ENCODE results near the gene ZNF646. TPM values are rescaled to one million over a fixed set of nuclear protein-coding genes. Genes with fewer than 3 reads are reported as not detected.

Gene ZNF646
- total and polyA plus RNA-seq, 2 of the 13 experiments (the other 11 are each of a cell fraction or from before 2014, with no cell fraction given) = 3.4 to 10.9 TPM

DNA sequence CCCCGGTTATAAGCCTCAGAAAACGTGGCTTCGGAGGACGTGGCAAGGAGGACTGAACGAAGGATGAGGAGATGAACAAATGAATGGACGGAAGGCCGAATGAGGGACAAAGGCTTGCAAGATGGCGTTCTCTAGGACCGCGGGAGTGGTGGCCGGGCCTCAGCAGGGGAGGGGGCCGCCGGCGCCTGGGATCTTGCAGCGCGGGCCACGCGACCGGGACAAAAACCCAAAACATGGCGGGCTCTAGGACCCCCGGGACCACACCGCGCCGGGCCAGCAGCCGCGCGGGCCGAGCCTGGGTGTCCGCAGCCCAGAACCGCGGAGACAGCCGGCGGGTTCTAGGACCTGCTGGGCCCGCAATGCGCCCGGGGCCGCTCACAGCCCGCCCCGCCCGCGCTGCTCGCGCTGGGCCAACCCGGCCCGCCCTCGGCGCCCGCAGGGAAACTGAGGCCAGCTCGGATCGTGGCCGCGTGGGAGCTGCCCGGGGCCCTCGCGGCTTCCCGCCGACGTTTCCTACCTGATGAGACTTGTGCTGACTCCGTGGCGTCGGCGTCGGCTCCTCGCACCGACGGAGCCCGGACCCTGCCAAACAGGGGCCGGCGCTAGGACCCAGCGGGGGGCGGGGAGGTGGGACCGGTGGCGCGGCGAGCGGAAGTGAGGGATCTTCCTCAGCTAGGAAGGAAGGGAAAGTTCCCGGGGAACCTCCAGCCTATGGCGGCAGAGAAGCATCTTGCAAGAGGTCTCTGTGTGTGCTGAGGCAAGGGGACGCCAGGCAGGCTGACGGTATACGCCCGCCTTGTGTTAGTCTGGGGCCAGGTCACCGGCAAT lies 866 bp upstream of the ZNF646 start (continued):
- TF ChIP-seq, protein P1, sequence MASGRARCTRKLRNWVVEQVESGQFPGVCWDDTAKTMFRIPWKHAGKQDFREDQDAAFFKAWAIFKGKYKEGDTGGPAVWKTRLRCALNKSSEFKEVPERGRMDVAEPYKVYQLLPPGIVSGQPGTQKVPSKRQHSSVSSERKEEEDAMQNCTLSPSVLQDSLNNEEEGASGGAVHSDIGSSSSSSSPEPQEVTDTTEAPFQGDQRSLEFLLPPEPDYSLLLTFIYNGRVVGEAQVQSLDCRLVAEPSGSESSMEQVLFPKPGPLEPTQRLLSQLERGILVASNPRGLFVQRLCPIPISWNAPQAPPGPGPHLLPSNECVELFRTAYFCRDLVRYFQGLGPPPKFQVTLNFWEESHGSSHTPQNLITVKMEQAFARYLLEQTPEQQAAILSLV (CRISPR knock-in tag; IDR thresholded peaks at IDR 0.05; ENCODE audit: borderline replicate concordance) = peak; percentile 0; the same call in 1 of the 2 replicates
- TF ChIP-seq ZNF335 (CRISPR knock-in tag; IDR thresholded peaks at IDR 0.05) (peak; percentile 53; the same call in 1 of the 2 replicates), ZNF556 (CRISPR knock-in tag; IDR thresholded peaks at IDR 0.05; ENCODE audit: borderline replicate concordance) (peak; percentile 51; the same call in 1 of the 2 replicates), HES4 (CRISPR knock-in tag; IDR thresholded peaks at IDR 0.05; ENCODE audit: borderline replicate concordance) (peak; percentile 44; the same call in 1 of the 2 replicates), TGIF2 (CRISPR knock-in tag; IDR thresholded peaks at IDR 0.05) (peak; percentile 76), ZNF709 (CRISPR knock-in tag; IDR thresholded peaks at IDR 0.05) (0 out of 2 replicates have a peak, but pooled peaks have one; percentile 11), HOXD1 (CRISPR knock-in tag; IDR thresholded peaks at IDR 0.05) (peak; percentile 22; the same call in 1 of the 2 replicates), FOXM1 (CRISPR knock-in tag; IDR thresholded peaks at IDR 0.05) (no peak), ZNF670 (CRISPR knock-in tag; IDR thresholded peaks at IDR 0.05; ENCODE audit: borderline replicate concordance) (peak; percentile 70; the same call in 1 of the 2 replicates), ZC3H13 (CRISPR knock-in tag; IDR thresholded peaks at IDR 0.05) (0 out of 2 replicates have a peak, but pooled peaks have one; percentile 21), PPARG (CRISPR knock-in tag; conservative IDR thresholded peaks at IDR 0.05) (no peak), ZNF331 (CRISPR knock-in tag; IDR thresholded peaks at IDR 0.05) (peak; percentile 49; the same call in 1 of the 2 replicates)
- TF ChIP-seq, protein P2, sequence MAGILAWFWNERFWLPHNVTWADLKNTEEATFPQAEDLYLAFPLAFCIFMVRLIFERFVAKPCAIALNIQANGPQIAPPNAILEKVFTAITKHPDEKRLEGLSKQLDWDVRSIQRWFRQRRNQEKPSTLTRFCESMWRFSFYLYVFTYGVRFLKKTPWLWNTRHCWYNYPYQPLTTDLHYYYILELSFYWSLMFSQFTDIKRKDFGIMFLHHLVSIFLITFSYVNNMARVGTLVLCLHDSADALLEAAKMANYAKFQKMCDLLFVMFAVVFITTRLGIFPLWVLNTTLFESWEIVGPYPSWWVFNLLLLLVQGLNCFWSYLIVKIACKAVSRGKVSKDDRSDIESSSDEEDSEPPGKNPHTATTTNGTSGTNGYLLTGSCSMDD (CRISPR knock-in tag; IDR thresholded peaks at IDR 0.05) = peak; percentile 42
- TF ChIP-seq, protein P3, sequence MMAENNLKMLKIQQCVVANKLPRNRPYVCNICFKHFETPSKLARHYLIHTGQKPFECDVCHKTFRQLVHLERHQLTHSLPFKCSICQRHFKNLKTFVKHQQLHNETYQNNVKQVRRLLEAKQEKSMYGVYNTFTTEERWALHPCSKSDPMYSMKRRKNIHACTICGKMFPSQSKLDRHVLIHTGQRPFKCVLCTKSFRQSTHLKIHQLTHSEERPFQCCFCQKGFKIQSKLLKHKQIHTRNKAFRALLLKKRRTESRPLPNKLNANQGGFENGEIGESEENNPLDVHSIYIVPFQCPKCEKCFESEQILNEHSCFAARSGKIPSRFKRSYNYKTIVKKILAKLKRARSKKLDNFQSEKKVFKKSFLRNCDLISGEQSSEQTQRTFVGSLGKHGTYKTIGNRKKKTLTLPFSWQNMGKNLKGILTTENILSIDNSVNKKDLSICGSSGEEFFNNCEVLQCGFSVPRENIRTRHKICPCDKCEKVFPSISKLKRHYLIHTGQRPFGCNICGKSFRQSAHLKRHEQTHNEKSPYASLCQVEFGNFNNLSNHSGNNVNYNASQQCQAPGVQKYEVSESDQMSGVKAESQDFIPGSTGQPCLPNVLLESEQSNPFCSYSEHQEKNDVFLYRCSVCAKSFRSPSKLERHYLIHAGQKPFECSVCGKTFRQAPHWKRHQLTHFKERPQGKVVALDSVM (CRISPR knock-in tag; IDR thresholded peaks at IDR 0.05) = peak; percentile 34
- TF ChIP-seq, protein P4, sequence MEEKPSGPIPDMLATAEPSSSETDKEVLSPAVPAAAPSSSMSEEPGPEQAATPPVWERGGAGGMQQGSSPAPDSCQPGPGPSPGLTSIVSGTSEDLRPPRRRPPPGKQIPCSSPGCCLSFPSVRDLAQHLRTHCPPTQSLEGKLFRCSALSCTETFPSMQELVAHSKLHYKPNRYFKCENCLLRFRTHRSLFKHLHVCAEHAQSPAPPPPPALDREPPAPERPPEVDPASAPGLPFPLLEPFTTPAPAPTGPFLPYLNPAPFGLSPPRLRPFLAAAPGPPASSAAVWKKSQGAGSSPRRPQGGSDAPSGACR (CRISPR knock-in tag; IDR thresholded peaks at IDR 0.05) = peak; percentile 54
- TF ChIP-seq, protein P5, sequence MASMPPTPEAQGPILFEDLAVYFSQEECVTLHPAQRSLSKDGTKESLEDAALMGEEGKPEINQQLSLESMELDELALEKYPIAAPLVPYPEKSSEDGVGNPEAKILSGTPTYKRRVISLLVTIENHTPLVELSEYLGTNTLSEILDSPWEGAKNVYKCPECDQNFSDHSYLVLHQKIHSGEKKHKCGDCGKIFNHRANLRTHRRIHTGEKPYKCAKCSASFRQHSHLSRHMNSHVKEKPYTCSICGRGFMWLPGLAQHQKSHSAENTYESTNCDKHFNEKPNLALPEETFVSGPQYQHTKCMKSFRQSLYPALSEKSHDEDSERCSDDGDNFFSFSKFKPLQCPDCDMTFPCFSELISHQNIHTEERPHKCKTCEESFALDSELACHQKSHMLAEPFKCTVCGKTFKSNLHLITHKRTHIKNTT (CRISPR knock-in tag; IDR thresholded peaks at IDR 0.05) = no peak
- TF ChIP-seq, protein P6, sequence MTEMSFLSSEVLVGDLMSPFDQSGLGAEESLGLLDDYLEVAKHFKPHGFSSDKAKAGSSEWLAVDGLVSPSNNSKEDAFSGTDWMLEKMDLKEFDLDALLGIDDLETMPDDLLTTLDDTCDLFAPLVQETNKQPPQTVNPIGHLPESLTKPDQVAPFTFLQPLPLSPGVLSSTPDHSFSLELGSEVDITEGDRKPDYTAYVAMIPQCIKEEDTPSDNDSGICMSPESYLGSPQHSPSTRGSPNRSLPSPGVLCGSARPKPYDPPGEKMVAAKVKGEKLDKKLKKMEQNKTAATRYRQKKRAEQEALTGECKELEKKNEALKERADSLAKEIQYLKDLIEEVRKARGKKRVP (CRISPR knock-in tag; IDR thresholded peaks at IDR 0.05) = 0 out of 4 replicates have a peak, but pooled peaks of 1 of the 2 experiments have one; percentile 25
